DMS 273 (cell line): ENCODE measurements around the gene SLC10A7.
A peak's percentile ranks its signal among the peaks of the same experiment; 100 is the strongest.

Experiments used
- DNase-seq: peaks from one replicate; lab custom pipeline; 2025; ENCODE audit not compliant: unreplicated experiment; lab: John Stamatoyannopoulos, UW

The SLC10A7 gene

DNA sequence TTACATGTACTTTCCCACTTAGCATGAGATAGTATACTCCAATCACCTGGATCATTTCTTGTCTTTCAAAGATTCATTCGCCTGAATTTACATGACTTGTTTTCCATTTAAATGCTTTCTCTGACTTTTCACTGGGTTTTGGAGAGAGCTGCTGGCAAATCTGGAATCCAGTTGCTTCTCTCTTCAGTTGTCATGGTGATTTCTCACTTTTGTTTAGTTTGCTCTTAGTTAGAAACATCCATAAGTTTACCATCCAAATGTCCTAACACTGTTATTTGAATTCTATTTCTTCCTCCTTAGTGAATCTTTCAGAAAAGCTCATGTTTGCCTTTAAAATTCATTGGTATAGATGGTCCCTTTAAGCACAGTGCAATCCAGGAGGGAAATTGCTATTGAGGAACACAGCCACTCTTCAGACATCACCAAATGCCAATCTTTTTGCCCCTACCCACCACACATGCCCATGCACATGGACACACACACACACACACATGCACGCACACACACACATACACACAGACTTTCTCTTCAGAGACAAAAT is 255.7 kb downstream of the SLC10A7 start:
- DNase-seq, result no peak

DNA sequence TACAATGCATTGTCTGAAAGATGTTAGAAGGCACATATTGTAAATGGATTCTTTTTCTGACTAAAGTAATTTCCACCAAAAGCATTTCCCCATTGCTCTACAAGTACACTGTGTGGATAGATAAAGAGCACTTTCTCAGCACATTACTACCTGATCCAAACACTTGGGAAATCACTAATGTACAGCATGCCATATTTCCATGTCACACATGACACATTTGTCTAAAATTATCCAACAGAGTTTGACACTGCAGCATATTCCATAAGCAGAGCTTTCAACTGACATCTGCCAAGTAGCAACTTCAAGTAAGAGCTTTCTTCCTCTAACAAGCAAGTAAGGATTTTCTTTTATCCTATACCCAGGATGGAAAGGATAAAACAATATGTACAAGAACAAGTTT is 257.9 kb downstream of the SLC10A7 start:
- DNase-seq, result no peak

DNA sequence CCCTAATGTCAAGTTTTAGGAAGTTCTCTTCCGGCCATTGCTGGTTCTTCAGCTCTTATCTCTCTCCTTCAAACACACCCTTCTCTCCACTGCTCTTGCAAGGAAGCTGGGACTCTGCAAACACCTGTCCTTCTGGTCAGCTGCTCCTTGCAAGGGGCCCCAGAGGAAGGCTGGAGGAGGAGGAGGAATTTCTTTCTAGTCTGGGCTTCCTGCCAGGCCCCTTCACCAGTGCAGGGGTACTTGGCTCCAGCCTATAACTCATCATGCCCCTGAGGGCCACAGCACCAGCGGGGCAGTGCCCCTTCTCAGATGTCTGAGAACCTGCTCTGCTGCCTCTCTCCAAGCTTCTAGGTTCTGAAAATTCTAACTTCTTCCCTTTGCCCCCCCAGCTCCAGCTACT is 260.7 kb downstream of the SLC10A7 start:
- DNase-seq, result no peak

DNA sequence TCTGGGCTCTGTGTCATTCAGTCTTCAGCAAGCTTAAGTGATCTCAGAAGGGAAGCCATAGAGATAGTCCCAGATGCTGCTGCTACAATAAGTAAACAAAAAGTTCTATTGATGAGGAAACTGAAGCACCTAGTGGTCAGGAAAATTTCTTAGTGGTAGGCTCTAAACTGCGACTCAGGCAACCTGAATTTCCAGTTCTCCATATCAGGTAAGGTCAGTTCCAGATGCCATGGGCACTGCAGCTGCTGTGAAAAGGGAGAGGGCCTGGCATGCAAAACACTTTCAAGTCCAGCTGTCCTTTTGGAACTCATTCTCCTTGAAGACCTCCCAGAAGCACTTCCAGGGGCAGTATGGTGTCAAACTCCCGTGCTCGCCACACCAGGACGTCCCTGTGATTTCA is 261.2 kb downstream of the SLC10A7 start:
- DNase-seq, result no peak

DNA sequence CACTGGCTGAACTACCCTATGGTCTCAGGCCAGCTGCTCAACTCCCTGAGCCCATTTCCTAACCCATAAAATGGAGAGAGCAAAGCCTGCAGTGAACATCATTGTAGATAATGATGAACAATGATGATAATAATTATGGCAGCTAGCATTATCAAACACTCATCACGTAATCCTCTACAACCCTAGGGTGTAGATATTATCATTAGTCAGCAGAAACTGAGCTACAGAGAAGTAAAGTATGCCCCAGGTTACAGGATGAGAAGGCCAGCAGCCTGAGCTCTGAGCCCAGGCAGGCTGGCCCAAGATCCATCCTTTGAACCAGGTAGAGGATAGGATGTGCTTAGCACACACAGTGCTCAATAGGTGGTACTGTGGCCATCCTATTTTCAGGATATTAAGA is 264.2 kb downstream of the SLC10A7 start:
- DNase-seq, result no peak

DNA sequence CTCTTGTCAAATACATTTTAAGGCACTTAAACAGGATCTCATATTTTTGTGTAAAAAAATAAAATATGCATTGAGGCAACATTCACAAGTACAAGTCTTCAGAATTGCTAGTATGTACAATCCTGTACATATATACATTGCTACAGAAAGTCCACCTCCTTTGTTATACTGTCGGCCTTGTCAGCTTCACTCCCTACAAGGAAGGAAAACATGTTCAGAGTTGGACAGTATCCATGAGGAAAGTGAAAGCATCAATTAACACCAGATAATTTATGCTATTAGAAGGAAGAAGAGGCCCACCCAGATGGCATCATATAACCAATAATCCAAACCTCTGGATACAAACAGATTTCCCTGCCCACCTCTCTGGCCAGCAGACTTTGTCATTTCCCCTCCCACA is 265.4 kb downstream of the SLC10A7 start:
- DNase-seq, result no peak

DNA sequence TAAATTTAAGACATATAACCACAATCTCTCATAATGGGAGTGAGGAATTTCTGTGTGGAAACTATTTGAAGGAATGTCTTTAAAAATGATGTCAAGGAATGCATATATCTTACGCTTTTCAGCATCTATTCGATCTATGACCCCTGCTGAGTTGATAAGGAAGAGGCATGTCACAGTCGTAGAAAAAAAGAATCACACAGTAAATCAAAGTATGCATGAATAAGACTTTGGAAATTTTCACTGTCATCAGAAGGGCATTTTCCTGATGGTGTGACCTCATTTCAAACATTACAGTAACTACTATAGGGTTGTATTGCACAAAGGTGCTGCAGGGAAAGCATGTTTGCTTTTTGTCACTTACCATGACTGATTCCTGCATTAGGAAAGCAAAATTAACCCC is 265.9 kb downstream of the SLC10A7 start:
- DNase-seq, result no peak

DNA sequence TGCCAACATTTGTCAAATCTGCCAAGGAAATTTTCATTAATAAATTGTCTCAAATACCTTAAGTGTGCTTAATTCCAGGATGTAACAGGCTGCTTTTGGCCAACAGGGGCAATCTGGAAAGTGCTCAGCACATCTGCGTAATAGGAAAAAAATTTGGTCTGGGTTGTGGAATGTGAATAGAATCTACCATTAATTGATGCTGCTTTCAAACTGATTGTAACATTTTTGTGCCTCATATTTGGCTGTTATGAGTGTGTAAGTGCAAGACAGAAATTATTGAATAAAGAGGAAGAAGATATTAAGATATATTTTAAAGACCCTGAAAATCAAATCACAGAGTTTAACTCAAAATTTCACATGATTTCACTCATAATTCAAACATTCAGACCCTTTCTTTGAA is 266.3 kb downstream of the SLC10A7 start:
- DNase-seq, result no peak

DNA sequence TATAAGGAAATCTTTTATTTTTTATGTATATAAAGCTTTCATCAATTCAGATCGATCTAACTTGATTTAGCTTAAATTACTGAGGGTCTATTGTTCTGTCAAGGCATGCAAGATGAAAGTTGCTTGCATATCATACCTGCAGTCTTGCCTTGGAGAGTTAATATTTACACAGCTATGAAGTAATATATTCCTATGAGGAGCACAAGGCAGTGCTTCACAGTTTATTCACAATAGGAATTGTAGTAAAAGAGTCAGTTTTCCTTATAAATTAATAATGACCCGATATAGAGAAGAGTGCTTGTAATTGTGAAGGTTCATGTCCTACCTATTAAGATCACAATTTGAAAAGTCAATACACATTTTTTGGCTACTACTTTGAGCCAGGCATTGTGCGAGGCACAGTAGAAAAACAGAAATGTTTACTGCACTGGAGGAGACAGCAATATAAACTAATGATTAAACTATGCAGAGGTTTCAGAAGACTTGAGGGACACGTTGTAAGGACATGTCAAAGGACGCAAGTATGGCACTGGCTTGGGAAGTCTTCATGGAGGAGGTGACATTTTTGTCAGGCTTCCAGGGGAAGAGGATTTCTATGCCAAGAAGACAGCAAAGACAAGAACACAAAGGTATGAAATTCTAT is 268.6 kb downstream of the SLC10A7 start:
- DNase-seq, result no peak

DNA sequence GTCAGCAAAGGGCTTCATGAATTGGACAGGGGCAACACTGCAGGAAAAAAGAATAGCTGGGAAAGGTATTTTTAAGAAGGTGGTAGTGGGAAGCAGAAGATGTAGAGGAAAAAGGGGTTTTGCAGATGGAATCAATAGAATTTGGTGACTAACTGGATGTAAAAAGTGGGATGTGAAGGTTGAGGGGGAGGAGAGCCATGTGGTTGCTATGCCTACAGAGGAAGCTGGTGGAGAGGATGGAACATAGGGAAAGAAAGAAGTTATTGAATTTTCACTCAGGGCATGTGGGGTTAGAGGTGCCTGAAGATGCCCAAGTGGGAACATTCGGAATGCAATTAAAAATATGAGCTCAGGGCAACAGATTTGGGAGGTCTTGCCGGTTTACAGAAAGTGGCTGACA is 274.4 kb downstream of the SLC10A7 start:
- no peak for DNase-seq

DNA sequence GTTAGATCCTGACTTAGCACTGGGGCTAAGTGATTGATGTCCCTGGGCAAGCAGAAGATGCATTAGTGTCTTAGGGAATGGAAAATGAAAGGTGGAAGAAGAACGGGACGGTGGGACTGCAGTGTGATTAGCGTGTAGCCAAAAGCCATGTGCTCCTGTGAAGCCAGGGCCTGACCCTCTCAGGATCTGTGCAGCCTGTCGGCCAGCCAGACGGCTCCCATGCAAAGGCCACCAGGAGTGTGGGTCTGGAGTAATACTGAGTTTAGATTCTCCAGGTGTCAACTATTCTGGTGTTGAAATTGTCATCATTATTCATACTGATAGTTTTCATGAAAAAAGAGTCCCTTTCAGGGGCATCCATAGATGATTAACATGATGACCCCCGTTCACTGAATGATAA is 275.4 kb downstream of the SLC10A7 start:
- DNase-seq, result no peak

DNA sequence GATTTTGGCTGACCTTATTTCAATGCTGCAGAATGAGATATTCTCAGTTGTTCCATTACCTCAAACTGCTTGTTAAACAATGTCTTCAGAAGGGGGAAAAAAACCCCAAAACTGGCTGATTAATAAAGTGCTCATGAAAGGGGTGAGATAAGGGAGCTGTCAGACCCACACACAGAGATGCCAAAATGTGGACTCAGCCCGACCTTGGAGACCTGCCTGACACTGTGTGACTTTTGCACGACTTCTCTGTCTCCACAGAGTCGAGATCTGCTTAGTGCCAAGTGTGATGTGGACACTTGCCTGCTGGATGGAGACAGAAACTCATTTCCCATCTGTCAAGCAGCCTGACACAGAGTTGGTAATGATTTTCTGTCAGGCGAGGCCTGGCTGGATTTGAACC is 275.9 kb downstream of the SLC10A7 start:
- no peak for DNase-seq

DNA sequence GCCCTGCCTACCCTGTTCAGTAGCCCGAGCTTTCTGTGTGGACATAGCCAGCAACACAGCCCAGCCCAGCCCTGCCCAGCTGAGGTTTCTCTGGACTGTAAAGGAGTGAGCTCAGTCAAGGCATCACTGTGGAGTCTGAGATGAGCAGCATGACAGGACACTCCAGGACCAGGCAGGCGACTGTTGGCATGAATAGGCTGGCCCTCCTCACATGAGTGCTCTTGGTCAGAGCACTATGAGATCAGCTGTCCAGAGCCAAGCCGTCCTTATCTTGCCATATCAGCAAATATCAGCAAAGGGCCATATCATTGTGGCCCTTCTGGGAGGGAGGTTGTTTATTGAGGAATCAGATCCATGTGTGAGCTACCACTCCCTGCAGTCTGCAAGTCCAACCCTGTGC is 276.5 kb downstream of the SLC10A7 start:
- DNase-seq, result no peak

DNA sequence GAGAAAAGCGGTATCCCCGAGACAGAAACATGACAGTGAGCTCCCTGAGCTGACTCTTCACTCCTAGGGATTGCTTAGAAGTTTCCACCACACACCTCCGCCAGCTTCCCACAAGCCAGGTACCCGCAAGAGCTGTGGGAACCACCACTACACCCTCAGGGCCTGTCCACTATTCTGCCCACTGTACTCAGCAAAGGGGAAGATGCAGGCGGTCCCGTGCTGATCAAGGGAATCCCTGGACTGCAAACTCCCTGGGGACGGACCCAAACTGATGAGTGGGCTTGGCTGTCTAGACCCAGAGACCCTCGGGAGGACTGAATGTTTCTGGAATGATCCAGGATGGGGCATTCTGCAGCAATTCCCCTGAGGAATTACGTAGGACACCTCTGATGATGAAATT is 277.2 kb downstream of the SLC10A7 start:
- DNase-seq, result no peak

DNA sequence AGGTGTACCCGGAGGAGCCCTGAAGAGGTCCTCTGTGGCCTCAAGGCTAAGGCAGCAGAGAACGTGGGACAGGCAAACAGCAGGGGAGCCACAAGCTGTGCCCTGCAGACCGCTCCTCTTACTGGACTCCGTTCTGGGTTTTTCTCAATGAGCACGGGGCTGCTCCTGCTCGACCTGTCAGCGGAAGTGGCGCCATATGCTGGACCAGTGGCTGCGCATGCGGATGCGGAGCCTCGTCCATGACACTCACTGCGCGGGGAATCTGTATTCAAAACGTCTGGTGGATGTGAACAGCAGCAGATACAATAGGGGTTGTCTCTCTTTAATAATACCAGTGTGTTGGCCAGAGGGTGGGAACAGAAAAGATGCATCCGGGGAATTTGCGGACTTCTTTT is 277.9 kb downstream of the SLC10A7 start:
- DNase-seq, result no peak

DNA sequence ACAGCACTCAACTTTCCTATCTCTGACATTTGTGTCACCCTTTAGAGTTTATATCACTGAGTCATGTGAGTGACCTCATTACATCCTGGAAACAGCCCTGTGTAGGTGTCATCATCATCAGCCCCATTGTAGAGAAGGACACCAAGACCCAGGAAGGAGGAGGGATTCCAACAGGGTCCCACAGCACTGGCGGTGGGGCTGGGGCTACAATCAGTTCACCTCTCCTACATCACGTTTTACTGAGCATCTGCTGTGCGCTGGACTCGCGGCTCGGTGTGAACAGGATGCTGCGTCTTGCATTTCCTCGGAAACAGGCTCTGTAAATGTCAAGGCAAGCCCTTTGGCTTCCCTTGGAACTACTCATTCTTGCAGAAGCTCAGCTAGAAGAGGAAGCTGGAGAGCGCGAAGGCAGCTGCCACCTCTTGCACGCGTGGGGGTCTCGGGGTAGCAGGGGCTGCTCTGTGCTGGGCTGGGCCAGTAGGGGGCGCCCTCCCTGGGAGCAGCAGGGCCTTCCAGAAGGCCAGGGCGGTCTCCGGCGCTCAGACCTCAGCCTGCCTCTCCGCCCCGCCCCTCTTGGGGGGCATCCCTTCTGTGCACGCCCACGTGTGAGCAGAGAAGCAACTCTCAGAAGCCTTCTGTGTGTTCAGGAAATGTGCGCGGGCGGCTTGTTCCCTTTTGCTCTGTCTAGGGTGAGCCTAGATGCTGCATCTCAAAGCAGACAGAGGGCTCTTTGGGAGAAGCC is 278.4 kb downstream of the SLC10A7 start:
- no peak for DNase-seq

DNA sequence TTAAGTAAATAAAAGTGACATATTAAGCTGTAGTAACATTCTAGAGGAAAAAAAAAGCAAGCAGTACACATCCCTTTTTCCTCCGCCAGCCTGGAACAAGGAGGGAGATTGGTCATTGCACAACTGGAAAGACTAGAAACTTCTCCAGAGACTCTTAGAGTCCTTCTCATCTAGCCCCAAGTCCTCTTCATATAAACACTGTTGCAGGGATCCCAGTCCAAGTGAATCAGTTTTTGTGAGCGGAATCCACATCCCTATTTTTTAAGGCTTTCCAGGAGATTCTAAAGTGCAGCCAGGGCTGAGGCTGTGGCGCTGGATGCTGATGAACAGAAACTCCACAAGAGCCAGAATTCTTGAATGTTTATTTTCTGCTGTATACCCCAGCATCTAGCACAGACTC is 283.6 kb downstream of the SLC10A7 start:
- no peak for DNase-seq

DNA sequence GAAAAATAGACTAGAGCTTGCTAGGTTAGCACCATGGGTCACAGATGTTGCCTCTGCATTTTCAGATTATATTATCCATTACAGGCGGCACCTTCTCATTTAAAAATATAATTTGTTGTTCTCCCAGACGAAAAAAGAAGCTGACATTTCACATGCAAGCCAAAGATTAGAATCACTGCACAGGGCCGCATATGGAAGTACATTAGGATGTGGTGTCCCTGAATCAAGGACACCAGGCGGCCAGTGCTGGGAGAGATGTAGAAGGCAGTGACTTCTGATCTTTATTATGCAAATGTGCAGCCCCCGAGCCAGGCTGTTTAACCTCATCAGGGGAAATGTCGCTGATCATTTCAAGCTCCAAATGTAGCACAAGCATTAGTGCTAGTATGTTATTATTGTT is 284.6 kb downstream of the SLC10A7 start:
- no peak for DNase-seq

DNA sequence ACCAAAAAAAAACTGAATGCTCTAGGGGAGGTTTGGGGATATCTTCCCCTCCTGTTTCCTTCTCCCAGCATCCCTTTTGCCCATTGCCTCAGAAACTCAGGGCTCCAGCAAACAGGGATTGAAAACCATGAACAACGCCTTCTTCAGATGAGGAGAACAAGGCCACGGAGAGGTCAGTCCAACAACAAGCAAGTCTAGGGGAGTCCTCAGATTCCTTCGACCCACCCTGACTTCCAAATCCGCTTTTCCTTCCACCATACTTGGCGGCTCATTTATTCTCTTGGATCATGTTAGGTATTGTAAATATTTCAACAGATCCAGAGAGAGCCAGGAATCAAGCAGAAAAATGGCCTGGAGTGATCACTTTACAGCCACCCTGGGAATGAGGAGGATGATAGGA is 285.5 kb downstream of the SLC10A7 start:
- no peak for DNase-seq

DNA sequence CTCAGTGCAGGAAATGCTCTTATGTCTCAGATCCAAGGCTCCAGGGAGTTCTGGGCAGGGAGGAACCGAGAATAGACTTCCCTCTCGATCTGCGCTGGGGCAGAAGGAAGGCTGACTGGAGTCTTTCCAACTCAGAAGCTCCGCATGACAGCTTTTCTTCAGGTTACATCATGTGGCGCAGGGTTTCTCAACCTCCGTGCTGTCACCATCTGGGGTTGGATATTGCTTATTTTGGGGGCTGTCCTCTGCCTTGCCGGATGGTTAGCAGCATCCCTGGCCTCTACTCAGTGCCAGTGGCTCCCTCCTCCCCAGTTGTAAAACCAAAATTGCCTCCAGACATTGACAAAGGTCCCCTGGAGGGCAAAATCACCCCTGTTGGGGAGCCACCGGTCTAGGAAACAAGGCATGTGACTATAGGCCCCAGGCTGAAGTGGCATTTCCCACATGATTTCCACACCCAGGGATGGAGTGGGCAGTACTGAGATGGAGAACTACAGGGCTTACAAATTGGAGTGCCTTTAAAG is 286.0 kb downstream of the SLC10A7 start:
- DNase-seq, result peak; percentile 45

DNA sequence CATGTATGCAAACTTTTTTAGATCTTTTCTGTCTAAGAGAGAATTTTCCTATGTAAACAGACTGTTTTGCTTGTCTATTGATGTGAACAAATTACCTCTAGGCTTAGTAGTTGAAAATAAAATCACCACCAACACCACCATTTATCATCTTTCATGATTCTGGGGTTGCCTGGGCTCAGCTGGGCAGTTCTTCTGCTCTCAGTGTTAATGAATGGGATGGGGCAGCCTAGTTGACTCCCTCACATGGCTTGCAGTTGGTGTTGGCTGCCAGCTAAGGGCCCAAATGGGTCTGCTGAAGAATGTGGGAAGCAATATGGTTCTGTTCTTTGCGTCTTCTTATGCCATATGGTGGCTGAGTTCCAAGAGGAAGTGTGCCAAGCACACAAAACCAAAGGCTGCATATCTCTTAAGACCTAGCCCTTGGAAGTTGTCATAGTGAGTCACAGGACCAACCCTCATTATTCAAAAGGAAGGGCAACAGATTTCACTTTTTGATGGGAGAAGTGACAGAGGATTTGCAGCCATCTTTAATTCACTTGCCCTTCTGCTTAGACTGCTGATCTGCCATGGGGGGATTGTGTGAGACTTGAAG is 289.5 kb downstream of the SLC10A7 start:
- no peak for DNase-seq

DNA sequence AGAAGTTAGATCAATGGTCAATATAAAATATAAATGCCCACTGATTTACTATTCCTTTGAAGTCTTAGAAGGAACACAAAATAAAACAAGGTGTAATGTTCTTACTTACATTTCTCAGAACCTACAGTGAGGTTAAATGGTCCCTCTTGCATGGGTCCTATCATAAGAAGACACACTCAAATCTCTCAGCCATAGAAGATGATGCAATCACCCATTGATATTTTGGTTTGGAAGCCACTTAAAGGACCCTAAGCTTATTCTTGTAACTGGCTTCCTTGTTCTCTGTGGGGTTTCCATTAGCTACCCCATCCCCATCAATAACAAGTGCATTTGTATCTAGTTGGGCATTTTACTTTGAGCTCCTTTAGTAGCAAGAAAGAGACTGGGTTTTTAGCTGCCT is 292.3 kb downstream of the SLC10A7 start:
- DNase-seq, result no peak
